Measurements from ENCODE around the gene SLC22A15.

The SLC22A15 gene

GRCh38 chr1:116110567-116111523 is 134.5 kb downstream of the SLC22A15 start, which contains the start of gene MAB21L3:
Gene MAB21L3 (plus strand): TSS chr1:116111399. CDS start chr1:116112616, 1,217 bp downstream.
- DNase-seq (ENCODE audit: low read depth) = no peak
- TF ChIP-seq CTCF (conservative IDR thresholded peaks at IDR 0.05; ENCODE audit: low read depth, low read length) = no peak
- H3K4me3 ChIP-seq (ENCODE audit: low read depth, low read length) = no peak within 1 kb of the TSS

- H3K4me3 ChIP-seq (ENCODE audit: low read depth, low read length) = no peak overlapping the region
- no peak for TF ChIP-seq CTCF (conservative IDR thresholded peaks at IDR 0.05; ENCODE audit: low read depth, low read length)
- DNase-seq (ENCODE audit: low read depth) = no peak
These were observed 135.3 kb downstream of the SLC22A15 start for GRCh38 chr1:116111524-116112021.

DNA sequence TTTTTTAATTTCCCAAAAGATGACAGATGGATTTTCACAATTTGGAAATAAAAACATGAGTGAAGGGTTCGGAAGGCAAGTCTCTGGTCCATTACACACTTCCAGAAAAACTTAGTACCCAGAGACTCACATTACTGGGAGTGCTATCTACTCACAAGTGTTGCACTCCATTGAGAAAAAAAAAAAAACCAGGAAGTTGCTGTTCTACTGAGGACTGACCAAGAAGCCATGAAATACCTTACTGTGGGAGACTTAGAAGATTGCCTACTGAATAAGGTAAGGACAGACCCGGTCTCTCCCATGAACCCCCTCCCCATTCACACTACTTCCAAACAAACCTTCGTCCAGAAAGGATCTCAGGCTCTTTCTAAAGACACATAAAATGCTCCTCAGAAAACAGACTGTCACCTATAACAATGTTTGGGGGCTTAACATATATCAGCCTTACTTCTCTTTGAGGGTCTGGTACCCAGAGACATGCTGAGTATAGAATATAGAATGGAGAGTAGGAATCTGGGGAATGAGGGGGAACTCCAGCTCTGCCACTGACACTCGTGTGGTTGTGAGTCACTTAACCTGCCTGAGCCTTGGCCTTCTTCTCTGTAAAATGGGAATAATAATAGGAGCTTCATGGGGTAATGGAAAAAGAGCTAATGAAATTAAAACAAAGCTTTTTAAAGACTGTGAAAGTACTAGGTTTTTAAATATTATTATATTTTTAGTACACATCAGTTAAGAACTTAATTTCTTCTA is 136.3 kb downstream of the SLC22A15 start:
- no peak for TF ChIP-seq CTCF (conservative IDR thresholded peaks at IDR 0.05; ENCODE audit: low read depth, low read length)
- no peak for DNase-seq (ENCODE audit: low read depth)
- no peak overlapping the region for H3K4me3 ChIP-seq (ENCODE audit: low read depth, low read length)

DNA sequence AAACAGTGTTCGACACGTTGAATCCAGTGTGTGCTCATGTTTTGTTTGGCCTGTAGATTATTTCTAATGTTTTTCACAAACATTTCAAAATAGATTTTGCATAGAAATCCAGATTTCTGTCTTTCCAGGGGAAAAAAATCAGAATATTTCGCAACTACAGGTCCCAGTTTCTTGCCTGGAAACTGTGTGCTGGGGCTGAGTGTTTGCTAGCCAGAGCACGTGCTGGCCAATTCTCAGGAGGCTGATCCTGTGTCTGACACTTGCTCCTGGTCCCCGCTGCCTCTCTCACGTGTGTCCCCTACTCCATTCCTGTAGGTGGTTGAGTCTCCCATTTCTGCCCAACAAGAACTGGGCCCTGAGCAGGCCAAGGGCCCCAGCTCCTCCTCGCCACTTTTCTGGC is 137.3 kb downstream of the SLC22A15 start:
- no peak for DNase-seq (ENCODE audit: low read depth)
- H3K4me3 ChIP-seq (ENCODE audit: low read depth, low read length) = no peak overlapping the region
- no peak for TF ChIP-seq CTCF (conservative IDR thresholded peaks at IDR 0.05; ENCODE audit: low read depth, low read length)

GRCh38 chr1:116115476-116116439 is 139.4 kb downstream of the SLC22A15 start:
- DNase-seq (ENCODE audit: low read depth) = peak; percentile 50
- TF ChIP-seq CTCF (conservative IDR thresholded peaks at IDR 0.05; ENCODE audit: low read depth, low read length) = no peak
- H3K4me3 ChIP-seq (ENCODE audit: low read depth, low read length) = no peak overlapping the region

- no peak for DNase-seq (ENCODE audit: low read depth)
- no peak overlapping the region for H3K4me3 ChIP-seq (ENCODE audit: low read depth, low read length)
- TF ChIP-seq CTCF (conservative IDR thresholded peaks at IDR 0.05; ENCODE audit: low read depth, low read length) = no peak
These were observed 142.2 kb downstream of the SLC22A15 start for GRCh38 chr1:116118471-116118870.

Measured in choroid plexus epithelial cell (primary cell).